GM12891 (cell line): ENCODE measurements around the gene CLIP4.

ENCODE experiments used
- DNase-seq: peaks from one replicate; pipeline ENCODE4 v3.0.0; 2011; ENCODE audit warnings: low spot score; ENCODE audit not compliant: insufficient read length
- FAIRE-seq: peaks from 2 replicates; lab custom pipeline; 2011; peaks lifted over from hg19 to GRCh38; lab: Jason Lieb, UNC
- PAX5 ChIP-seq: IDR thresholded peaks from 2 replicates; pipeline ENCODE4 v1.6.1; 2011; ENCODE audit warnings: low read length, moderate library complexity, mild to moderate bottlenecking; ENCODE audit not compliant: insufficient read depth, severe bottlenecking
- POLR2A ChIP-seq: IDR thresholded peaks from 2 replicates; pipeline ENCODE4 v1.6.1; 2011; ENCODE audit warnings: low read depth, low read length, control low read depth
- POLR2AphosphoS5 ChIP-seq: IDR thresholded peaks from 2 replicates; pipeline ENCODE4 v1.6.1; 2011; ENCODE audit warnings: low read depth, low read length, control low read depth
- POU2F2 ChIP-seq: IDR thresholded peaks from 2 replicates; pipeline ENCODE4 v1.6.1; 2011; ENCODE audit warnings: low read depth, mild to moderate bottlenecking, control low read depth, low read length, moderate library complexity
- SPI1 ChIP-seq: IDR thresholded peaks from 2 replicates; pipeline ENCODE4 v1.6.1; 2011; ENCODE audit warnings: low read depth, low read length, control low read depth
- TAF1 ChIP-seq: IDR thresholded peaks from 2 replicates; pipeline ENCODE4 v1.6.1; 2011; ENCODE audit warnings: low read depth, low read length, control low read depth

CLIP4 gene

GRCh38 chr2:29186817-29187216 lies 71.6 kb downstream of the CLIP4 start:
- DNase-seq (no peak), FAIRE-seq (no peak)
- no peak for TF ChIP-seq POU2F2

GRCh38 chr2:29187926-29188325 lies 72.7 kb downstream of the CLIP4 start:
- FAIRE-seq (peak; percentile 31), DNase-seq (no peak)
- TF ChIP-seq POU2F2 (no peak), POLR2A (no peak), SPI1 (no peak), PAX5 (no peak), TAF1 (no peak), POLR2AphosphoS5 (no peak)

DNA sequence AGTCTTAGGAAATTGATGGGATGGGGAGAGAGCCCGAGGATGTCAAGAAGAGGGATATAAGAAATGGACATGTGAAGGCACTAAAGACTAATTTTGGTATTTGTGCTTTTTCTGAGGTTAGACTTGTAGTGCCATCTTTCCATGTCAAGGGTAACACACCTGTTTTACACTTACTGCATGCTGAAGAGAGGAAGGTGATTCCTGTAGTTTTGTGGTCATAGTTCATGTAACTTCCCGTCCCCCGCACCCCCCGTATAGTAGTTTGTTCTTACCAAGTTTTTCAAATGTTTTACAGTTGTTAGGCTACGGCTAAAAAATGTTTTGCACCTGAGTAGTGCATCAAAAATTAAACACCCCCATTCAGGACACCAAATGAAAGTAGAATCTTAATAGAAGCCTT lies 73.8 kb downstream of the CLIP4 start:
- TF ChIP-seq POLR2A (no peak), TAF1 (no peak), POU2F2 (no peak), PAX5 (no peak), SPI1 (no peak), POLR2AphosphoS5 (no peak)
- no peak for DNase-seq
- FAIRE-seq: peak; percentile 89

- FAIRE-seq: no peak
- no peak for TF ChIP-seq POU2F2
- no peak for TF ChIP-seq PAX5
- no peak for TF ChIP-seq POLR2AphosphoS5
- TF ChIP-seq SPI1: no peak
- TF ChIP-seq POLR2A: no peak
- DNase-seq: no peak
Observed at GRCh38 chr2:29191817-29192216, 76.6 kb downstream of the CLIP4 start.

GRCh38 chr2:29192526-29192925 lies 77.3 kb downstream of the CLIP4 start:
- no peak for TF ChIP-seq SPI1
- no peak for TF ChIP-seq PAX5
- no peak for TF ChIP-seq POLR2AphosphoS5
- no peak for TF ChIP-seq POLR2A
- no peak for TF ChIP-seq POU2F2
- no peak for TF ChIP-seq TAF1
- DNase-seq: no peak

GRCh38 chr2:29193111-29193510 lies 77.9 kb downstream of the CLIP4 start:
- DNase-seq: no peak
- no peak for FAIRE-seq

More at GRCh38 chr2:29192526-29192925, 77.3 kb downstream of the CLIP4 start:
- FAIRE-seq: no peak

GRCh38 chr2:29193681-29194080 lies 78.5 kb downstream of the CLIP4 start:
- no peak for TF ChIP-seq TAF1
- no peak for TF ChIP-seq PAX5
- no peak for TF ChIP-seq SPI1
- TF ChIP-seq POLR2A: no peak
- TF ChIP-seq POLR2AphosphoS5: no peak
- no peak for TF ChIP-seq POU2F2
- DNase-seq: no peak
- no peak for FAIRE-seq

More at GRCh38 chr2:29193111-29193510, 77.9 kb downstream of the CLIP4 start:
- TF ChIP-seq SPI1 (no peak), POU2F2 (no peak), TAF1 (no peak), POLR2A (no peak), PAX5 (no peak), POLR2AphosphoS5 (no peak)

DNA sequence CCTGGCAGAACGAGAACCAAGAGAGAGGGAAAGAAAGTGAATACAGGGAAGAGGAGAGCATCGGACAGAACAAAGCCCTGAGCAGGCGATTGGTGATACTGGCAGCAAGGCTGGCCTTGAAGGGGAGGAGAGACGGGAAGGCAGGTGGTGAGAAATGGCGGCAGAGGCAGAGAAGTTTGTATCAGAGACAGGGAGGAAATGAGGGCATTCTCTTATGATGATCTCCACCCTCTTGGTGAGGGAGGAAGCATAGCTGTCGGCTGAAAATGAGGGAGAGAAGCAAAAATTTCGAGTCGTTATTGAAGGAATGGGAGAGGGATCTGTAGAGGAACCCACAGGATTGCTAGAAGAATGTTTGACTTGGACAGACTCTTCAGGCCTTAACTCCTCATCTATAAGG lies 80.6 kb downstream of the CLIP4 start:
- FAIRE-seq (no peak), DNase-seq (no peak)
- no peak for TF ChIP-seq PAX5
- TF ChIP-seq POLR2AphosphoS5: no peak
- TF ChIP-seq POU2F2: no peak
- no peak for TF ChIP-seq SPI1
- TF ChIP-seq POLR2A: no peak
- no peak for TF ChIP-seq TAF1

GRCh38 chr2:29196792-29197788 lies 81.9 kb downstream of the CLIP4 start:
- FAIRE-seq: peak; percentile 97

GRCh38 chr2:29201979-29202378 lies 86.8 kb downstream of the CLIP4 start:
- TF ChIP-seq TAF1 (no peak), POLR2A (no peak), POU2F2 (no peak), PAX5 (no peak), POLR2AphosphoS5 (no peak), SPI1 (no peak)
- no peak for DNase-seq
- FAIRE-seq: no peak

More at GRCh38 chr2:29196792-29197788, 81.9 kb downstream of the CLIP4 start:
- TF ChIP-seq POLR2AphosphoS5 (no peak), TAF1 (no peak), POU2F2 (no peak), PAX5 (no peak), SPI1 (no peak), POLR2A (no peak)
- peak; percentile 60 for DNase-seq
